HCT116 (cell line): ENCODE measurements around the gene DPP4. TPM values are rescaled to one million over a fixed set of nuclear protein-coding genes. Genes with fewer than 3 reads are reported as not detected.

ENCODE experiments used
- ATAC-seq: fragments of 200-7000 bp; cut with Tn5 transposase; 2 replicates; pipeline ENCODE4 v1.9.1; 2020; ENCODE audit warnings: mild to moderate bottlenecking, moderate library complexity
- BruUV-seq: library from RNA; stranded (reverse); fragments of 400-500 nt; replicated peaks from 2 replicates; lab custom pipeline; 2021; lab: Mats Ljungman, UMichigan
- CTCF ChIA-PET: fragments of 300-600 bp; sonication (Branson Sonifier 250); formaldehyde crosslinking; loops from one replicate; lab custom pipeline; 2021; ENCODE audit warnings: antibody characterized with exemption; lab: Charles Lee
- POLR2A ChIA-PET: fragments of 300-600, 350-600 bp; sonication (Branson Sonifier 250); formaldehyde crosslinking; loops from one replicate; lab custom pipeline; 2021; ENCODE audit warnings: antibody characterized with exemption; lab: Charles Lee
- RAD21 ChIA-PET, 2 experiments: fragments of 300-600 bp; sonication (Branson Sonifier 250); formaldehyde crosslinking; loops; one replicate each; lab custom pipeline; 2023; ENCODE audit warnings: low total read pairs in 2 of 2; ENCODE audit not compliant: uncharacterized antibody in 2 of 2, unreplicated experiment in 2 of 2, low non-redundant PET in 1 of 2; lab: Charles Lee
- DNase-seq: peaks from one replicate; pipeline ENCODE4 v3.0.0-alpha.2; 2010; ENCODE audit warnings: low read depth, low spot score
- H2AFZ ChIP-seq: fragments of 200-600 bp; shearing (Covaris generic), sonication (generic); 2 replicates; pipeline ENCODE4 v1.6.1; 2017; ENCODE audit warnings: low read depth, mixed run types, mixed read lengths, antibody characterized with exemption, low read length; ENCODE audit not compliant: poor library complexity, severe bottlenecking
- H3K27ac ChIP-seq: 2 replicates; pipeline ENCODE4 v1.5.1; 2012; ENCODE audit warnings: low read depth, low read length
- H3K27me3 ChIP-seq: fragments of 200-600 bp; sonication (generic); 2 replicates; pipeline ENCODE4 v1.6.1; 2016; ENCODE audit warnings: mixed run types, low read length, mixed read lengths; ENCODE audit not compliant: insufficient read depth
- H3K36me3 ChIP-seq, 2 experiments: fragments of 200-500 bp in 1 of 2; fragments of 200-600 bp in 1 of 2; sonication (Bioruptor generic) in 1 of 2; sonication (generic) in 1 of 2; 2 replicates each; pipeline versions ENCODE4 v1.5.1 to v1.6.1; 2014 to 2016; ENCODE audit warnings: low read length in 2 of 2, inconsistent platforms in 1 of 2, mixed read lengths in 1 of 2, mixed run types in 1 of 2; ENCODE audit not compliant: insufficient read depth in 2 of 2, control insufficient read depth in 1 of 2
- H3K4me1 ChIP-seq, 2 experiments: fragments of 200-600 bp in 1 of 2; sonication (generic) in 1 of 2; 2 replicates each; pipeline versions ENCODE4 v1.5.1 to v1.6.1; 2012 to 2017; ENCODE audit warnings: low read length in 2 of 2, inconsistent platforms in 1 of 2, mild to moderate bottlenecking in 1 of 2, mixed read lengths in 1 of 2, mixed run types in 1 of 2, moderate library complexity in 1 of 2; ENCODE audit not compliant: insufficient read depth in 2 of 2, control insufficient read depth in 1 of 2
- H3K4me2 ChIP-seq: fragments of 200-600 bp; sonication (generic); 2 replicates; pipeline ENCODE4 v1.6.1; 2017; ENCODE audit warnings: mixed run types, low read length, mixed read lengths
- H3K4me3 ChIP-seq, 2 experiments: fragments of 200-600 bp in 1 of 2; sonication (generic) in 1 of 2; replicated peaks in 1 of 2; 2 replicates each; pipeline ENCODE4 v1.5.1; 2011 to 2016; ENCODE audit warnings: low read length in 2 of 2, control low read depth in 1 of 2, low read depth in 1 of 2, mild to moderate bottlenecking in 1 of 2, mixed read lengths in 1 of 2, mixed run types in 1 of 2
- H3K79me2 ChIP-seq: fragments of 200-600 bp; sonication (generic); 2 replicates; pipeline ENCODE4 v1.6.1; 2017; ENCODE audit warnings: mild to moderate bottlenecking, mixed run types, low read length, moderate library complexity, mixed read lengths; ENCODE audit not compliant: insufficient read depth
- H3K9ac ChIP-seq: fragments of 200-600 bp; sonication (generic); 2 replicates; pipeline ENCODE4 v1.6.1; 2016; ENCODE audit warnings: low read length, mixed read lengths
- H3K9me2 ChIP-seq: fragments of 200-600 bp; sonication (generic), shearing (Covaris generic); 2 replicates; pipeline ENCODE4 v1.6.1; 2017; ENCODE audit warnings: mixed run types, mild to moderate bottlenecking, moderate library complexity; ENCODE audit not compliant: insufficient read depth
- H3K9me3 ChIP-seq, 2 experiments: fragments of 200-500 bp in 1 of 2; fragments of 200-600 bp in 1 of 2; sonication (Bioruptor generic) in 1 of 2; sonication (generic) in 1 of 2; 2 replicates each; pipeline ENCODE4 v1.6.1; 2014 to 2017; ENCODE audit warnings: low read length in 2 of 2, mixed read lengths in 2 of 2, inconsistent platforms in 1 of 2, low read depth in 1 of 2, mild to moderate bottlenecking in 1 of 2, mixed run types in 1 of 2, moderate library complexity in 1 of 2; ENCODE audit not compliant: control insufficient read depth in 1 of 2, insufficient read depth in 1 of 2
- H4K20me1 ChIP-seq: fragments of 200-600 bp; sonication (generic), shearing (Covaris generic); 2 replicates; pipeline ENCODE4 v1.6.1; 2017; ENCODE audit warnings: mixed run types, mild to moderate bottlenecking, moderate library complexity; ENCODE audit not compliant: insufficient read depth
- ATF3 ChIP-seq: IDR thresholded peaks from 2 replicates; pipeline ENCODE4 v1.6.1; 2012
- CBX3 ChIP-seq: IDR thresholded peaks from 2 replicates; pipeline ENCODE4 v1.6.1; 2012; ENCODE audit warnings: low read depth
- CEBPB ChIP-seq: IDR thresholded peaks from 2 replicates; pipeline ENCODE4 v1.6.1; 2012; ENCODE audit warnings: low read depth
- EGR1 ChIP-seq: IDR thresholded peaks from 2 replicates; pipeline ENCODE4 v1.6.1; 2012; ENCODE audit warnings: low read depth
- ELF1 ChIP-seq: IDR thresholded peaks from 2 replicates; pipeline ENCODE4 v1.6.1; 2012; ENCODE audit warnings: low read depth, borderline replicate concordance
- EZH2 ChIP-seq: fragments of 200-600 bp; sonication (generic); IDR thresholded peaks from 2 replicates; pipeline ENCODE4 v1.6.1; 2017; ENCODE audit warnings: antibody characterized with exemption, mixed run types
- EZH2phosphoT487 ChIP-seq: fragments of 200-600 bp; IDR thresholded peaks from 2 replicates; pipeline ENCODE4 v1.6.1; 2018; ENCODE audit warnings: antibody characterized with exemption, borderline replicate concordance
- FOSL1 ChIP-seq: IDR thresholded peaks from 2 replicates; pipeline ENCODE4 v1.6.1; 2012; ENCODE audit warnings: low read depth
- POLR2AphosphoS5 ChIP-seq: IDR thresholded peaks from 2 replicates; pipeline ENCODE4 v1.6.1; 2011; ENCODE audit warnings: mild to moderate bottlenecking, low read depth, low read length, moderate library complexity
- SP1 ChIP-seq: IDR thresholded peaks from 2 replicates; pipeline ENCODE4 v1.6.1; 2012; ENCODE audit warnings: low read depth
- SRF ChIP-seq: IDR thresholded peaks from 2 replicates; pipeline ENCODE4 v1.6.1; 2012; ENCODE audit warnings: low read depth
- TCF7L2 ChIP-seq: IDR thresholded peaks from 2 replicates; pipeline ENCODE4 v1.7.0; 2011; ENCODE audit warnings: borderline replicate concordance, inconsistent platforms; ENCODE audit not compliant: insufficient read depth, insufficient read length; ENCODE audit errors: extremely low read depth
- YY1 ChIP-seq: IDR thresholded peaks from 2 replicates; pipeline ENCODE4 v1.6.1; 2011; ENCODE audit warnings: low read length, low read depth, moderate library complexity, mild to moderate bottlenecking; ENCODE audit not compliant: insufficient replicate concordance; ENCODE audit errors: extremely low read depth
- ZFX ChIP-seq: fragments of 450-650 bp; IDR thresholded peaks from 2 replicates; pipeline ENCODE4 v1.6.1; 2017
- ZNF274 ChIP-seq: fragments of 200-500 bp; sonication (Bioruptor generic); IDR thresholded peaks from 2 replicates; pipeline ENCODE4 v1.6.1; 2014; ENCODE audit warnings: mild to moderate bottlenecking, low read depth, low read length, inconsistent platforms
- intact Hi-C: fragments of 100-400 bp; cut with micrococcal nuclease; formaldehyde crosslinking; loops from 2 replicates; pipeline ENCODE4 v1.10.0; 2022
- total RNA-seq: library from RNA; stranded (reverse); gene quantifications from one replicate; pipeline ENCODE4 v1.2.1, GENCODE V29; 2021; ENCODE audit not compliant: unreplicated experiment
- TF ChIP-seq, protein P1 (sequence below), 3 experiments: fragments of 200-600 bp in 1 of 3; sonication (generic) in 1 of 3; IDR thresholded peaks in 2 of 3; conservative IDR thresholded peaks in 1 of 3; 2 replicates each; pipeline ENCODE4 v1.5.1; 2012 to 2017; ENCODE audit warnings: low read depth in 2 of 3, low read length in 2 of 3, antibody characterized with exemption in 1 of 3, borderline replicate concordance in 1 of 3, control low read depth in 1 of 3, mild to moderate bottlenecking in 1 of 3, mixed read lengths in 1 of 3, mixed run types in 1 of 3, moderate library complexity in 1 of 3; ENCODE audit not compliant: insufficient read depth in 1 of 3
- TF ChIP-seq, protein P2 (sequence below): IDR thresholded peaks from 2 replicates; pipeline ENCODE4 v1.6.1; 2012

Gene DPP4
- total RNA-seq, 1 experiment from 2014 or later, result 3.6 TPM

DNA sequence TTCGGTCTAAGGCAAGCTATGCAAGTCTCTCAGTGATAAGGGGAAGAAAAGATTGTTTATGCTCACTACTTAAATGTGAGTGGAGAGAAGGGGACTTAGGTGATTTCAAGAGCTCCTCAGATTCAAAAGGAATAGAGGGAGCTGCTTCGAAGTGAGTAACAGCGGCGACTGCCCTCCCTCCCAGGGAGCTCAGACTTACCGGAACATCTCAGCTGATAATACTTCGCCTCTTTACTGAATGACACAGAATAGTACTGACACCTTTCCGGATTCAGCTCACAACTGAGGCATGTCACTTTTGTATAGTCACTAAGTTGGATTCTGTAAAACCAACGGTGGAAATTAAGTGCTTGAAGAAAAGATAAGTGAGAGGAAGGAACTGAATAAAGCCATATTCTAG is 55.5 kb downstream of the DPP4 start:
- Histone ChIP-seq H2AFZ (no peak overlapping the region), H3K9me3 (no peaks in the 10 kb centered on the region), H3K4me3 (no peak overlapping the region), H3K4me1 (peaks cover 0 to 14% of the 10 kb centered on the region in 2 experiments; a peak in 2 of 4 replicates), H3K27me3 (no peaks in the 10 kb centered on the region), H4K20me1 (no peaks in the 10 kb centered on the region), H3K9ac (no peak overlapping the region), H3K36me3 (no peaks in the 10 kb centered on the region), H3K4me2 (no peak overlapping the region), H3K27ac (no peak overlapping the region), H3K9me2 (no peaks in the 10 kb centered on the region), H3K79me2 (no peaks in the 10 kb centered on the region)
- DNase-seq (no peak), ATAC-seq (no peak)
- ChIA-PET POLR2A (no interaction called here), CTCF (interaction anchor here (1.6 kb wide), 1 partner anchor 11 kb away, joined by 10 read pairs; no protein-coding TSS in a partner anchor), RAD21 (no interaction called here)
- TF ChIP-seq CBX3 (no peak), ZNF274 (no peak), EZH2 (no peak), ELF1 (no peak), TCF7L2 (no peak)
- intact Hi-C loops, result no loop called here
- BruUV-seq, result no TSS peak

GRCh38 chr2:162017233-162017632 is 56.8 kb downstream of the DPP4 start:
- intact Hi-C loops, result no loop called here
- peaks cover 0 to 4% of the 10 kb centered on the region in 2 experiments; a peak in 2 of 4 replicates for H3K4me1 ChIP-seq
- no peaks in the 10 kb centered on the region for H3K36me3 ChIP-seq
- ATAC-seq (no peak), DNase-seq (no peak)
- no peak overlapping the region for H3K4me3 ChIP-seq
- no peaks in the 10 kb centered on the region for H3K79me2 ChIP-seq
- TF ChIP-seq, protein P1, sequence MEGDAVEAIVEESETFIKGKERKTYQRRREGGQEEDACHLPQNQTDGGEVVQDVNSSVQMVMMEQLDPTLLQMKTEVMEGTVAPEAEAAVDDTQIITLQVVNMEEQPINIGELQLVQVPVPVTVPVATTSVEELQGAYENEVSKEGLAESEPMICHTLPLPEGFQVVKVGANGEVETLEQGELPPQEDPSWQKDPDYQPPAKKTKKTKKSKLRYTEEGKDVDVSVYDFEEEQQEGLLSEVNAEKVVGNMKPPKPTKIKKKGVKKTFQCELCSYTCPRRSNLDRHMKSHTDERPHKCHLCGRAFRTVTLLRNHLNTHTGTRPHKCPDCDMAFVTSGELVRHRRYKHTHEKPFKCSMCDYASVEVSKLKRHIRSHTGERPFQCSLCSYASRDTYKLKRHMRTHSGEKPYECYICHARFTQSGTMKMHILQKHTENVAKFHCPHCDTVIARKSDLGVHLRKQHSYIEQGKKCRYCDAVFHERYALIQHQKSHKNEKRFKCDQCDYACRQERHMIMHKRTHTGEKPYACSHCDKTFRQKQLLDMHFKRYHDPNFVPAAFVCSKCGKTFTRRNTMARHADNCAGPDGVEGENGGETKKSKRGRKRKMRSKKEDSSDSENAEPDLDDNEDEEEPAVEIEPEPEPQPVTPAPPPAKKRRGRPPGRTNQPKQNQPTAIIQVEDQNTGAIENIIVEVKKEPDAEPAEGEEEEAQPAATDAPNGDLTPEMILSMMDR (IDR thresholded peaks at IDR 0.05 in 2 of 3, conservative IDR thresholded peaks at IDR 0.05 in 1 of 3; ENCODE audit: borderline replicate concordance in 1 of 3, insufficient read depth in 1 of 3, low read depth in 2 of 3, low read length in 2 of 3), result no peak
- TF ChIP-seq CBX3, result no peak
- TF ChIP-seq YY1, result no peak
- no peak for TF ChIP-seq POLR2AphosphoS5
- no peak for TF ChIP-seq ATF3
- TF ChIP-seq CEBPB, result no peak
- TF ChIP-seq ZNF274, result no peak
- no peak for TF ChIP-seq EGR1
- no peak for TF ChIP-seq TCF7L2
- no peak for TF ChIP-seq ZFX
- TF ChIP-seq, protein P2, sequence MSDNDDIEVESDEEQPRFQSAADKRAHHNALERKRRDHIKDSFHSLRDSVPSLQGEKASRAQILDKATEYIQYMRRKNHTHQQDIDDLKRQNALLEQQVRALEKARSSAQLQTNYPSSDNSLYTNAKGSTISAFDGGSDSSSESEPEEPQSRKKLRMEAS, result no peak
- no peak for TF ChIP-seq EZH2
- TF ChIP-seq SP1, result no peak
- no peak for TF ChIP-seq SRF
- no peak for TF ChIP-seq ELF1
- TF ChIP-seq EZH2phosphoT487, result no peak
- no peak for TF ChIP-seq FOSL1
- no peaks in the 10 kb centered on the region for H3K9me2 ChIP-seq
- H3K27me3 ChIP-seq, result no peaks in the 10 kb centered on the region
- no peaks in the 10 kb centered on the region for H3K9me3 ChIP-seq
- RAD21 ChIA-PET, result no interaction called here
- H2AFZ ChIP-seq, result no peak overlapping the region
- POLR2A ChIA-PET, result no interaction called here
- CTCF ChIA-PET, result no interaction called here
- no peak overlapping the region for H3K27ac ChIP-seq
- no peak overlapping the region for H3K4me2 ChIP-seq
- no peaks in the 10 kb centered on the region for H4K20me1 ChIP-seq
- no TSS peak for BruUV-seq
- H3K9ac ChIP-seq, result no peak overlapping the region
